Measurements from ENCODE around the gene KRT79.

Gene KRT79

DNA sequence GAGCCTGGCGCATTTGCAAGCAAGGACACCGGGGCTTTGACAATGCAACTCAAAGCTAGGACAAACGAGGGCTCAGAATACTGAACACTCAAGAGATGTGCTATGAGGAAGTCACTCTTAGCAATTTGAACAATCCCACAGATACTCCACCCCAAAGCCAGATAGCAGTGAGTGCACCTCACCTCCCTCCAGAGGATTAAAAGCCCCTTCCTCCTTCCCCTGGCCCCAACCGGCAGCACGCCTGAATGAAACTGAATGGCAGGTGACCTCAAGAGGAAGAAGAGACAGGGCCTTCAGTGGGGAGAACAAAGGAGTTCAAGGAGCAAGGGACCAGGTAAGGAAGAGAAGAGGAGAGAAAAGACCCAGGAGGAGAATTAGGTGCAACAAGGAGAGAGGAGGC lies 16.6 kb upstream of the KRT79 start:
- TF ChIP-seq CTCF (IDR thresholded peaks at IDR 0.05): no peak

DNA sequence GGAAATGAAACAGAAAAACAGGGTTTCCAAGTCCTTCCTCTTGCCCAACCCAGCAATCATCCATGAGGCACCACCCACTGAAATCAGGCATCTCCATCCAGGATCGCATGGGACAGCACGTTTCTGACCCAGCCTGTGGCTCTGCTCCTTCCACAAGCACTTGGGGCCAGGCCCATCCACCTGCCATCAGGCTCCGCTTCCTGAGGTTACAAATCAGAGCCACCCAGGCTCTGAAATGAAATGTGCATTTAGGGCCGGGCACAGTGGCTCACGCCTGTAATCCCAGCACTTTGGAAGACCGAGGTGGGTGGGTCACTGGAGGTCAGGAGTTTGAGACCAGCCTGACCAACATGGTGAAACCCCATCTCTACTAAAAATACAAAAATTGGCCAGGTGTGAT lies 15.4 kb upstream of the KRT79 start:
- no peak for TF ChIP-seq CTCF (IDR thresholded peaks at IDR 0.05)

DNA sequence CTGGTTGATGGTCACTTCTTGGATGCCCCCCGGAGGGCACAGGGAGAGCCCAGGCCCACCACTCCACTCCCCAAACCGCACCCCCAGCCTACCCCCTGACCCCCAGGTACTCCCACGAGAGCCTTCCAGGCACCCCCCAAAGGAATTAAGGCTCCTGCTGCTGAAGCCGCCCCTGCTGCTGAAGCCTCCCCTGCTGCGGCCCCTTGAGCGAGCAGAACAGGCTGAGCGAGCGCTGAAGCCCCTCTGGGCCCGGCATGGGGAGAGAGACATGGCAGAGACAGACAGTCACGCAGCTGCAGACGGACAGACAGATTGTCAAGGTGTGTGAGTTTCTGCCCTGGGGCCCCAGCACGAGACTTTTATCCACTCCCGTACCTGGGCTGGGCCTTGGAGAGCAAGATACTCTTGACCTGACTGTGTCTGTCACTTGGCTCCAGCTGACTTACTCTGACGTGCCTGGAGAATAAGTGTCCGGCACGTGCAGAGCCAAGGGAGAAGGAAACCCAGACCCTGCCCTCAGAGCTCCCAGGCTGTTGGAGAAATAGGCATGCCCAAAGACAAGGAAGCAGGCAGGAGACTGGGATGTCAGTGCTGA lies 14.6 kb upstream of the KRT79 start, which contains the start of gene KRT78:
Gene KRT78, minus strand, starts transcription at position 334 of the 595 bp plus-strand sequence. Its CDS starts 64 bp downstream, at position 270.
- no peak for TF ChIP-seq CTCF (IDR thresholded peaks at IDR 0.05)

GRCh38 chr12:52847335-52848102 lies 13.4 kb upstream of the KRT79 start:
- TF ChIP-seq CTCF (IDR thresholded peaks at IDR 0.05): no peak

DNA sequence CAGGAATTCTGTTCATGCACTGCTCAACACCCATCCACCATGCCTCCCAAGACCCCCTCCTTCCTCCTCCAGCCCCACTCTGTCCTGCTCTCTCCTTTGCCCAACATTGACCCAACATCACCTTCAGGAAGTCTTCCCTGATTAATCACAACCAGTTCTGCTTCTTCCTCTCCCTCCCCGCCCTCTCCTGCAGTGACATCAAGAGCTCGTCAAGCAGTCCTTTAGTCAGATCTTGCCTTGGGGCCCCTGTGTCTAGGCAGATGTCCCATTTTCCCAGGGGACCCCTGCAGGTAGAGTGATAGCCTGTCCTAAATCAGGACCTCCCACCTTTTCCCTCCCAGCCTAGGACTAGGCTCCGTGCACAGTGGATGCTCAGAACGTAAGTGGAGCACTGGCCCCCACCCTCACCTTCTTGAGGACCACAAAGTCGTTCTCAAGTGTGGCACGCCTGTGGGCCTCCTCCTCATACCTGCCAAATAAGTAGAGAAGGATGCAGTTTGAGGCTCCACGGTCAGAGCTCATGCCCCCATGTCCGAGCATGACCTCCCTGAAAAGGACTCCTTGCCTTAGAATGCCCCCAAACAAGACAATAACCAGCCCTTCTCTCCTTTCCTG lies 12.4 kb upstream of the KRT79 start:
- TF ChIP-seq CTCF (IDR thresholded peaks at IDR 0.05): no peak

- TF ChIP-seq CTCF (IDR thresholded peaks at IDR 0.05): no peak
Observed at GRCh38 chr12:52845946-52846345, 11.8 kb upstream of the KRT79 start.

DNA sequence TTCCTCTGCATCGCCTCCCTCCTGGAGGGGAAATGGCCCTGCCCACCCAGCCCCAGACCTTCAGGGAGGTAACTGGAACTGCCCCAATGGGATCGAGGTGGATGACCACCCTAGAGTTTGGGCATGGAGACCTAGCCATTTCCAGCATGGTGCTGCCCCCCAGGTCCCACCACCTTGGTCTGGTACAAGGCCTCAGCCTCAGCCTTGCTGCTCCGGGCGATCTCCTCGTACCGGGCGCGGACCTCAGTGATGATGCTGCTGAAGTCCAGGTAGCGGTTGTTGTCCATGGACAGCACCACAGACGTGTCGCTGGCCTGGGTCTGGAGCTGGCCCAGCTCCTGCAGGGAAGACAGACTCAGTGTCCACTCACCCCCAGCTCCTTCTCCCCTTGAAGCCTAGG lies 10.3 kb upstream of the KRT79 start:
- TF ChIP-seq CTCF (IDR thresholded peaks at IDR 0.05): no peak
